ENCODE results near the gene POLE2.

POLE2 gene

DNA sequence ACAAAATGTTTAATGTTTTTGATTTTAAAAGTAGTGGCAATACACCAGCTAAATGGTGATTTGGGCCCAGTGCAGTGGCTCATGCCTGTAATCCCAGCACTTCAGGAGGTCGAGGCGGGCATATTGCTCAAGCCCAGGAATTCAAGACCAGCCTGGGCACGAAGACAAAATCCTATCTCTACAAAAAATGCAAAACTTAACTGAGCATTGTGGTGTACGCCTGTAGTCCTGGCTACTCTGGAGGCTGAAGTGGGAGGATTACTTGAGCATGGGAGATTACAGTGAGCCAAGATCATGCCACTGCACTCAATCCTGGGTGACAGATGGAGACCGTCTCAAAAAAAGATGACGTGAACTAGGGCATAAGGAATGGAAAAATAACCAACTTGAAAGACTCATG, 72.2 kb downstream of the POLE2 start:
- DNase-seq = no peak

DNA sequence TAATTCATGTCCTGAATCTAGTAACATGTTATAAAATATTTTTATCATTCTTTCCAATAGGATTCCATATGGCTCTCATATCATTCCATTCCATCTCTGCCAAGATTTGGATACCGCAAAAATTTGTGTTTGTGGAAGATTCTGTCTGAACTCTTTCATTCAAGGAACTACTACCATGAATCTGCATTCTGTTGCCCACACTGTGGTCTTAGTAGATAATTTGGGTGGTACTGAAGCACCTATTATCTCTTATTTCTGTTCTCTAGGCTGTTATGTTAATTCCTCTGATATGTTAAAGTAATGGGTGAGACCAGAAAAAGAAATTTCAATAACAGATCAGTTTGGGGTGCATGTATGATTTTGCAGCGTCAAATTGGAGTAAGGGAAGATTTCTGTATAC, 73.8 kb downstream of the POLE2 start:
- no peak for DNase-seq

DNA sequence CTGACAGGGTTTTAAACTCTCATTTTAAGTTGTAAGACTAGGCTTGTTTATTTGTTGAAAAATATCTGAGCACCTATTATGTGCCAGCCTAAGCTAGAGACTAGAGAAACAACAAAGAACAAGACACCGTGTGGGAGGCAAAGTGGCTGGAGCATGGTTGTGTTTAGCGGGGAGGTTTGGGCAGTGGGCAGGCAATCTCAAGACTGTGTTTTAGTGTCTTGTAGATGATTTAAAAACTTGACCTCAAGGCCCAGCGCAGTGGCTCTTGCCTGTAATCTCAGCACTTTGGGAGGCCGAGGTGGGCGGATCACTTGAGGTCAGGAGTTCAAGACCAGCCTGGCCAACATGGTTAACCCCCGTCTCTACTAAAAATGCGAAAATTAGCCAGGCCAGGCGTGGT, 75.3 kb downstream of the POLE2 start:
- DNase-seq = no peak

DNA sequence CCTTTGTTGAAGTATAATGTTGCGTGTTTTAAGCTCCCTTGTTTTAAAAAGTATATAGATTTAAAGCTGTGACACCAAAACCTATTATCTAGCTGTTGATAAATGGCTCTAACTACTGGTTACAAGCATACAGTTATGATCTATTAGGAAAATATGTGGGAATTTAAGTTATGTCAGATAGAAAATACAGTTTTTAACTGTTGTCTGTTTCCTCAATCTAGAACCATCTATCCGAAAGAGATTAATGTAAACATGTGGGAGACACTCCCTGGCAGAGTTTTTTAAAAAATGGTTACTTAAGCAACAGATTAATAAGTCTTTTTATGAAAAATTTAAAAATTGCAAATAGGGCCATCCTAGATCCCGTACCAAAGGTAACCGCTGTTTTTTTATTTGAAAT, 75.8 kb downstream of the POLE2 start:
- no peak for DNase-seq

DNA sequence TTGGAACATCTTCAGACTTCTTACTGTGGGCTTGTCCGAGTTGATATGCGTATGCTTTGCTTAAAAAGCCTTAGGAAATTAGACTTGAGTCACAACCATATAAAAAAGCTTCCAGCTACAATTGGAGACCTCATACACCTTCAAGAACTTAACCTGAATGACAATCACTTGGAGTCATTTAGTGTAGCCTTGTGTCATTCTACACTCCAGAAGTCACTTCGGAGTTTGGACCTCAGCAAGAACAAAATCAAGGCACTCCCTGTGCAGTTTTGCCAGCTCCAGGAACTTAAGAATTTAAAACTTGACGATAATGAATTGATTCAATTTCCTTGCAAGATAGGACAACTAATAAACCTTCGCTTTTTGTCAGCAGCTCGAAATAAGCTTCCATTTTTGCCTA, 80.4 kb downstream of the POLE2 start:
- DNase-seq = no peak

DNA sequence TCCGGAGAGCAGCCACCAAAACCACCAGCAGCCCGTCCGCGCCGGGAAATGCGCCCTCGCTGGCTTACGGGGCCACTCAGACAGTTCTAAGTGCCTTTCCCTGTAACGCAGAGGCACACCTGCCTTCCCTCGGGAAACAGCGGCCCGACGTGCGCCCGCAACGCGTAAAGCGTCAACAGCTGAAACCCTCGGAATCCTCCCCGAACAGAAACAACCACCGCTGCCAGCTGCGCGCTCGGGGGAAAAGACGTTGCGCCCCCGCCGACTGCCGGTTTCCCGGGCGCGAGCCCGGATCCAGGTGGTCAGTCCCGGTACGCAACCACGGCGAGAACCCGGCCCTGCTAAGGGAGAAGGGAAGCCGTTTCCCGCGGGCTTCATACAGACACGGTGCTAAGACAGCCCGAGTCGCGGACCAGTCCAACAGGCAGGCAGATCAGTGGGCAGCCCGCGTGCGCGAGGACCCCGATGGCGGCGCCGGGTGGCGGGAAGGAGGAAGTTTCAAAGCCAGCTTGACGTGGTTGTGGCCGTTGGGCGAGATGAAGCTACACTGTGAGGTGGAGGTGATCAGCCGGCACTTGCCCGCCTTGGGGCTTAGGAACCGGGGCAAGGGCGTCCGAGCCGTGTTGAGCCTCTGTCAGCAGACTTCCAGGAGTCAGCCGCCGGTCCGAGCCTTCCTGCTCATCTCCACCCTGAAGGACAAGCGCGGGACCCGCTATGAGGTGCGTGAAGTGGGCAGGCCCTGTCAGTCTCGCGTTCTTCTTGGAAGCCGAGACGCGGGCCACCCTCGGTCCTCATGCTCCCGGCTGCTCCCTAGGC, 89.3 kb downstream of the POLE2 start, which contains the start of gene LRR1:
Gene LRR1 (plus strand): TSS at position 456 of the 816 bp plus-strand sequence. CDS start 81 bp downstream, at position 537.
- peak; percentile 87 for DNase-seq

DNA sequence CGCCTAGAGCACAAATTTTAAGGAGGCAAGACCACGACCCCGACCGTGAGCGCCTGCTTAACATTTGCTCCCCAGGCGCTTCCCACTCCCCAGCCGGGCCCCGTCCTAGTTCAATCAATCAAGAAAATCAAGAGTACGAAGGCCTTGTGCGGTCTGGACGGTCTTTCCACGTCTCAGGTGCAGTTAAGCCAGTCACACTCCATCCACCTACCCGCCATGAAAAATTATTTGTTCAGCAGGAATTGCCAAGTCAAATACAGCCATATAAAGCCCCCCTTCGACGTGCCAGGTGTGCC, 89.9 kb downstream of the POLE2 start:
- no peak for DNase-seq

DNA sequence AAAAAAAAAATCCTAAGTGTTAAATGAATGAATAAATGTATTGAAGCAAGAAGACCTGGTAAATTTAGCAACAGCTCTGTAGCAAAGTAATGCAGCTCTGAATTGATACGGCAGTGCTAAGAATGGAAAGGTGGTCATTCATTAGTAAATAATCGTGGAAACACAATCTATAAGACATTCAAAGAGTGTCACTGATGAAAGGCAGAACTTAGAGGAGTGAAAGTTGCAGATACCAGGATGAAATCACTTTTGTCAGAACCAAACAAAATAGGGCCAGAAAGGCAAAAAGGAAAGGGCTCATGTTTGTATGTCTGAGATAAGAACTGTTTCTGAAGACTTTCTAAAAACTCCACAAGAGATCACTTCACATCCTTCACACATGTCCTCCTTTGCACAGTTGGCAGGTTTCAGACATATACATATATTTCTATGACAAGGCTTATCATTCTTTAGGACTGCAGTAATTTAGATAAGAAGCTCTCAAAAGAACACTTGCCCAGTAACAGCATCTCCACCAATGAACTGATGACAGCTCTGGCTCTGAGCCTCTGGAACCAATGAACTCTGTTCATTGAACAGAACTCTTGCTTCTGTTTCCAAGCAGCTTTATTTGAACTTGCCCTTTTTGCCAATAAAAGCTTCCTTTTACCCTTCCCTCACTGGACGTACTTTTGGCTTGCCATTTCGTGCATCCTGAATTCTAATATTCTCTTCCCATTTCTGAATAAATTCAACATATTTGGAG, 93.5 kb downstream of the POLE2 start:
- no peak for DNase-seq
